NCI-H526 (cell line): ENCODE results near the gene NUP88.

Source experiments
- DNase-seq, 2 experiments: peaks; one replicate each; lab custom pipeline; 2025; lab: John Stamatoyannopoulos, UW

Gene NUP88

DNA sequence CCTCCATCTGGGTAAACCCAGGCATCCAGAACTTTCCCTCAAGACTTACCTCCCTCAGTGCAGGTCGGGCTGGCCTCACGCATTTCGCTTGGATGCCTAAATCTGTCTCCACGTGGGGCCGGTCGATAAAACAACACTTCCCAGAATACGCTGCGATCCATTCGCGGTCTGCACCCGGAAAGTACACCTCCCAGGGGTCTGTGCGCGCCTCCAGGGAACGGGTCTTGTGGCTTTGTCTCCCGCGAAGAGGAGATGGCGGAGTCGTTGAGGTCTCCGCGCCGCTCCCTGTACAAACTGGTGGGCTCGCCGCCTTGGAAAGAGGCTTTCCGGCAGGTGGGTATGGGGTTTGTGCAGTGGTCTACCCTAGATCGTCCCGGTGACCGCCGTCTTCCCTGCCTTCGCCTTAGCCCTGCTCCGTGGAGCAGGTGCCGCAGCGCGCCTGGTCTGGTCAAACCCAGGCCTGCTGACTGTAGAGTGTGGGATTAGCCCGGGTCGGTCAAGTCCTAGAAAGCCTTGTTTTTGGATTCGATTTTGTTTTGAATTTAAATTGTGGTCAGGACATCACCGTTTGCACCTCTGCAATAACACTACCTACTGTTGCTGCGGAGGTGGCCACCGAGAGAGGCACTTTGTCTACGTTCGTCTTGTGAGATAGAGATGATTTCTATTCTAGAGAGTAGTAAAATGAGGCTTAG, 644 bp upstream of the NUP88 start, which contains the start of gene RPAIN:
TSS of gene RPAIN (plus strand) at position 224 of the 695 bp plus-strand sequence. CDS start at position 253, 29 bp downstream.
- DNase-seq: peak; percentile 85 to 90

DNA sequence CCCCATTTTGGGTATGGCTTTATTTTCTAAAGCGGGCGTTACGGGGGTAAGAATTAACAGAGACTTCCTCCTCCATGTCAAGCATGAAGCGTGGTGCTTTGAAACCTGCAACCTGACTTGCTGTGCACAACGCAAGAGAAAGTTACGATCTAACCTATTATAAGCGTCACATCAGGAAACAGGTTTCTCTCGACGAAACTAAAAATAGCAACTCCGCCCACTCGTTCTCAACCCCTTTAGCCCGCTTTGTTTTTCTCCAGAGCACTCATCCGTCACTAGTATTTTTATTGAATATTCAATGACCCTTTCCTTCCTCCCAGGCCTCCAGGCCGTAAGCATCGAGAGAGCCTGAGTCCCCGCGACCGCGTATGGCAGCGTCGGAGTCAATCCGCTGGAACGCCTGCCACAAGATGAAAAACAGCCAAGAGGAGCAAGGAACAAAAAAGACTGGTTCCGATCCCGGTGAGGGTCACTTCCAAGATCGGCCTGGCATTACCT, 555 bp downstream of the NUP88 start:
- peak; percentile 45 to 56 for DNase-seq

DNA sequence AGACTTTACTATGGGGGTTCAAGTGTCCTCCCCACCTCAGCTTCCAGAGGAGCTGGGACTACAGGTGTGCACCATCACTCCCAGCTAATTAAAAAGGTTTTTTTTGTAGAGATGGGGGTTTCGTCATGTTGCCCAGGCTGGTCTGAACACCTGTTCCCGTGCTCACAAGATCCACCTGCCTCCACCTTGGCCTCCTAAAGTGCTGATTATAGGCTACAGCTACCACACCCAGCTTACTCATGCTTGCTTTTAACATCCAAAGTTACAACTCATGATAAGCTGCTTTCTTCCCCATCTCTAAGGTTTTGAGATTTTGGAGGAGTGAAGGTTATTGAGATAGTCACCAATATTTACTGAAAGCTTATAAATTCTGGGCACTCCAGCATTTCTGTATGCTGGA, 2.6 kb downstream of the NUP88 start:
- no peak for DNase-seq

DNA sequence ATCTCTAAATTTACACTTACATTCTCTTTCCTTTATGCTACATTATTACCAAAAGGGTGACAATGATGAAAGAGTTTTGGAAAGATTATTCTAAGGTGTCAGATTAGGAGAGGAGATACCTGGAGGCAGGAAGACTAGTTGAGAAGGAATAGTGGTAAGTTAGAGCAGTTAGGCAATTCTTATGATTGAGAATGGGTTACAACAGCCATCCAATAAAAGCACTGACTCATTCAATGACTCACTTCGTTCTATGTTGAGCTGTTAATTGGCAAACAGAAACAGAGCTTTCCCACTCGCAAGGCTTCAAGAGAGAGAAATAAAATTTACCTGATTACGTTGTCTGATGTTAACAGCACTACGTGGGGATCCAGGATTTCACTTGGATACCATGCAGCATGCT, 5.8 kb downstream of the NUP88 start:
- DNase-seq: no peak

DNA sequence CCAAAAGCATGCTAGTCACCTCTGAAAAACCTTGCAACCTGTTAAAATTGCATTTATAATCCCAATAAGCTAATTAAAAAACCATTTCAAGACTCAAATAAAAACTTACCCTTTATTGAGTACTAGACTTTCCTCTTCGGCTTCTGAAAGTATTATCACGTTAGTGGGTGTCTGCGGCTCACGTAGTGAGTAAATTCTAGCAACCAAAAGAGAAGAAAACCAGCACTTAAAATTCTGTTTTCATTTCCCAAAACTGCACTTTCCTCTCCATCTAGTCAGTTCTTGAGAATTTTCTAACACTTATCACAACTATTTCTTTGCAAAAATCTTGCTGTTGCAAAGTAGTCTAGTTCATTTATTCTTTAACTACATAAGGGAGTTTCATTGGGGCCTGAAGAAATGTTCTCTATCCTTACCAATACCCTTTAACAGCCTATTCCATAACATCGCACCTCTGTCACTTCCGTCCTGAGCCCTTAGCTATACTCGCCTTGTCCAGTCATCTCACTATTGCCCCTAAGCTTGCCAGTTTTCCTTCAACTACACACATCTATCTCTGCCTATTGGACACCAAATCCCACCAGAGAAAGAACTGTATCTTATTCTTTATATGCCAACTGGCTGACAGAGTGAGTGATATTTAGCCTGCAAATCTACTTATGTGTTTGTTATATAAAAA, 8.7 kb downstream of the NUP88 start:
- DNase-seq: no peak

DNA sequence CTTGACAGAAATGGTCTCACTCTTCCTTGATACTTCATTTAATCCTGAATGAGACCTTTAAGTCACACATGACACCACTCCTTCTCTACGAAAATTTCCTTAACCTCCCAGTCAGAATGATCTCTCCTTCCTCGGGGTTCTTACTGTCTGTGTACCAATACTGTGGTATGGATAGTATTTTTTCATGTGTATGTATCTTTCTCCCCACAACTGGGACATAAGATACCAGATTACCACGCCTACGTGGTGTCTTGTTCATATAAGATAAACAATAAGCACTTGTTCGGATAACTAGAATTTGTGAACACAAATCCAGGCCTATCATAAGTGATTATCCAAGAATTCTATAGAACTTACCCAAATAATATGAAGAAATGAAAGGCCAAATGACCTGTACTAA, 11.3 kb downstream of the NUP88 start:
- DNase-seq: no peak

DNA sequence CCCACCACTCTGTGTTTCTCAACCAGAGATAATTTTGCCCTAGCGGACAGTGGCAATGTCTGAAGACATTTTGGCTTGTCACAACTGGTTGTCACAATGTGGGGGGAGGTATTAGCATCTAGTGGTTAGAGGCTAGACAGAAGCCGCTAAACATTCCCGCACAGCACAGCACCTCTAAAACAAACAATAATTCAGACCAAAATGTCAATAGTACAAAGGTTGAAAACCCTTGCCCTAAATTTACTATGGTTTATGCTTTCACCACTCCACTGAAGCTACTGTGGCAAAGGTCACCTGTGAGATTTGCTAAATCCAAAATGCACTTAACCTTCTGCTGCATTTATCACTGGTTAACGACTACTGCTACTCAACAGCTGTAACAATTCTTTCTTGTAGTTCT, 14.1 kb downstream of the NUP88 start:
- no peak for DNase-seq

DNA sequence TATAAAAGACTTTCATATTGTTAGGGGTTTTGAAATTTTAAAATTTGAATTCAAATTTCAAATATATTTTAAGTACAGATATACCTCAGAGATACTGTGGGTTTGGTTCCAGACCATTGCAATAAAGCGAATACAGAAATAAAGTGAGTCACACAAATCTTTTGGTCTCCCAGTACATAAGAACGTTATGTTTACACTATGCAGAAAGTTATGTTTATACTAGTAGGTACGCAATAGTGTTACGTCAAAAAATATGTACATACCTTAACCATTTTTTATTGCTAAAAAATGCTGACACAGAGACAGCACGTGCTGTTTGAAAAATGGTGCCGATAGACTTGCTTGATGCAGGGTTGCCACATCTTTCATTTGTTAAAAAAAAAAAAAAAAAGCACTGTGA, 19.7 kb downstream of the NUP88 start:
- DNase-seq: no peak

DNA sequence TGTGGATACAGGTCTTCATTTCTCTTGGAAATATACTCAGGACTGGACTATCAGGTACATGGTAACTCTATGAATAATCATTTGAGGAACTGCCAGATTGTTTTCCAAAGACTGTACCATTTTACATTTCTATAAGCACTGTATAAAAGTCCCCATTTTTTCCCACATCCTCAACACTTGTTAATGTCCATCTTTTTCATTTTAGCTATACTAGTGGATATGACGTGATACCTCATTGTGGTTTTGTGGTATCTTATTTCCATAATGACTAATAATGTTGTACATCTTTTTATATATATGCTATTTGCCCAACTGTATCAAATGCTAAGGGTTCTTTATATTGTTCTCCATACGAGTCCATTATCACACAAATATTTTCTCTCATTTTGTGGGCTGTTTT, 22.9 kb downstream of the NUP88 start:
- no peak for DNase-seq

DNA sequence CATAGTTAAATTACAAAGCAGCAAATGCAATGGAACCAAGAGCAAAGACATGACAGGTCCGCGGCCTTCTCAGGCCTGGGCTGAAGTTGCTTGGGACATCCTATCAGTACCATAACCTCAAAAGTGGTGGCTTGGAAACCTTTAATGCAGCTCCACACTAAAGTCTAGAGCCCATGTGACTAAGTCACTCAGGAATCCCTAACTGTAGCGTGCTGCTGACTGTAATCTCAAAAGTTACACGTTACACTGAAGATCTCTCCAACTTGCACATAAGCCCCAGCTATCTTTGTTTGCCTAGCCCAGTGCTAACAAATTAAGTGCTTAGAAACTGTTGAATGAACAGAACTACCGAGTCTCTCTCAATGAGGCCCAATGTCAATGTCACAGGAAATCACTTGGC, 27.8 kb downstream of the NUP88 start:
- no peak for DNase-seq

DNA sequence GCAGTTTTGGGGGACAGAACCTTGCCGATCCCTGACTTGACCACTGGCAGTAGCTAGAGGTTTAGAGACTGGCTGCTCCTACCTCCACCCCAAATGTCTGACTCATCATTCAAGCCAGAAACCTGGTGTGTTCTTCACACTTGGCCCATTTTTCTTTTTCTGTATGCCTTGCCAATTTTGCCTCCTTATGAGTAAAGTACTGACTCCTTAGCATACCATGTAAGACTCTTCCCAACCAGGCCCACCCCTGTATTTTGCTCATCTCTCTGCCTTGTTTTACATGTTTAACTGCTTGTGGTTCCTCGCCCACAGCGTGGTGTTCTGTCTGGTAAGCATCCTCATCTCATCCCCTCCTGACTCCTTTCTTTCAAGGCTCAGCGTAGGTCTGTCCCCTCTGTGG, 37.9 kb downstream of the NUP88 start:
- DNase-seq: no peak

DNA sequence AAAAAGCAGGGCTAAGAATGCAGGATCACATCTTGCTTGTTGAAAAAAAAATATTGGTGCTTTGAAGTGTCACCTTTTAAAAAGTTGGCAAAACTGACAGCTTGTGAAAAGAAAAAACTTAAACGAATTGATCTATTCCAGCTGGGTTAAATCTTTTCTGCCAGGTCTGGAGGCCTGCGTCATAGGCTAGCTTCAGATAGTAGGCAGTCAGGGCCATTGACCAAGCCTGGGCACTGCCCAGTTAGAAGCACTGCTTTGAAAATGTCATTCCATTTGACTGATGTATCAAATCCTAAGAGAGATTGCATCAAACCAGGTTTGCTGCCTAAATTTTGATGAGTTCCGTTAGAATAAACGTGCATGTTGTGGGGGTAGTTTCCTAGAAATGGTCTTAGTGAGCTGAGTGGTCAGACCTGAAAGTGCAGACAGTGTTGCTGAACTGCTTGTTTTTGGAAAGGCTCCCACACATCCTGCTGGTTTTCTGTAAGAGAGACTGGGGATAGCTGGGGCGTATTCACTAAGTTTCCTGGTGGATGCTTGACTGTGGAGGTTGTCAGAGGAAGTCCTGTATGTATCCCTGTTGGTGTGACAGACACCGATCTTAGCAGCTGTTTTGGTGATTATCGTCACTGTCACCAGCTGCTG, 38.8 kb downstream of the NUP88 start:
- no peak for DNase-seq

DNA sequence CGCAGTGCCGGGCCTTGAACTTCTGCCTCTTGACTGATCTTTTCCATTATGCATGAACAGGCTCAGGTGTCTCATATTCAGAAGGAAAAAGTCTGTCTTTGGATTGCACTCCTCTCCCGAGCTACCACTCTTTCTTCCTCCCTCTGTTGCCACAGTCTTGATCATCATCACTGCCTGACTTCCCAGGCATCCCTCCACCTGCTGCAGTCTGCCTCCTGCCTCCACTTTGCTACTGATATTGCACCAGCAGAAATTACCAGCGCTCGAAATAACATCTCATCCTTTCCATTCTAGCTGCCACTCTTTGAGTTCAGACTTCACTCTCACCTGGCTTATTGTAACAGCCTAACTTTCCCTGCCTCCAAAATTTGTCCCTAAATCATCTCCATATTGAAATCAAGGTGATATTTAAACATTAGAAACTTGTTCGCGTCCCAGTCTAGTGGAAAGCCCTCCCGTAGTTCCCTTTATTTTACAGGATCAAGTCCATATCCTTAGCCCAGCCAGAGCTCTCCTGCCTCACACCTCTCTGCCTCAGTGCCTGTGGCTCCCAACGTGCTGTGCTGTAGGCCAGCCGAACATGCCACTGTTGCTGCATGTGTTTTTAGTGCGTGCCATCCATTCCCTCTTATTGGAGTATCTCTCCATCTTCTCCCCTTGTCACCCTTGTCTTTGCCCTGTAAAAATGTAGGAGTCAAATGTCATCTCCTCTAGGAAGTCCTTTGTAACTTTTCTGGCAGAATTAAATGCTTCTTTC, 39.9 kb downstream of the NUP88 start:
- no peak for DNase-seq

DNA sequence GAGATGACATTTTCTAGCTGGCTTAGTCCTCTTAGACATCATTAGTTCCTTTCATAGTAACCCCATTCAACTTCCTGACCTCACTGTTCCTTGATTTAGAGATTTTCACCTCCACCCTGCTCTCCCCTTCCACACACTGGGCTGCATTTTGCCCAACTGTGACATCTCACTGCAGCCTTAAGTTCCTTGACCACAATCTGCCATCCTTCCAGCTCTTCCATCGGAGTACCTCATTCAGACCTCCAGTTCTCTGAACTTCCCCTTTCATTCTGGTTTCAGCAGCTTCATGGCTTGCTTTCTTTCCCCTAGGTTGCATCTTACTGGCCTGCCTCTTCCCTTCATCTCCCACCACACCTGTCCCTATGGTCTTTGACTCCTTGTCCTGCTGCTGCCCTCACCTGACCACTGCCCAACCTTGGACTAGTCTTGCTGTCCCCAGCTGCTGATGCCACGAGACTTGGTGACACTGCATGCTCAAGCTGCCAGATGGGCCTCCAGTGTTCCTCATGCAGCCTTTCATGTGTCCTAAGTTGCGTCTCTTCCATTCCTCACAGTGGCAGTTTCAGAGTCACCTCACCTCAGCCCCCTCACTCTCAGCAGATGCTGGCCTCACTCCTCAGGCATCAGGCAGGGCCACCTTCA, 40.8 kb downstream of the NUP88 start:
- no peak for DNase-seq

DNA sequence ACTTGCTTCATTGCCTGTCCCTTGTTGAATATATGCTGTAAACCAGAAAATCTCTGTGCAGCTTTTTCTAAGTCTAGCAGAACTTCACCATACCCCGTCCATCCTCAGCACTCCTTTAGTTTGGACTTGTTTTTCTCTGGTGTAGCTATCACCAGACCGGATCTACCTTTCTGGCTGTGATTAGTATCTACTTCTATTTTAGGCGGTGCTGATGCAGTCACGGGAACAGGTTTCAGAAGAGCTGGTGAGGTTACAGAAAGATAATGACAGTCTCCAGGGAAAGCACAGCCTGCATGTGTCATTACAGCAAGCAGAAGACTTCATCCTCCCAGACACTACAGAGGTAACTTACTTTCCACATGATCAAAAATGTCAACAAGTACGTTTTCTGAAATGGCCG, 46.4 kb downstream of the NUP88 start:
- DNase-seq: no peak

DNA sequence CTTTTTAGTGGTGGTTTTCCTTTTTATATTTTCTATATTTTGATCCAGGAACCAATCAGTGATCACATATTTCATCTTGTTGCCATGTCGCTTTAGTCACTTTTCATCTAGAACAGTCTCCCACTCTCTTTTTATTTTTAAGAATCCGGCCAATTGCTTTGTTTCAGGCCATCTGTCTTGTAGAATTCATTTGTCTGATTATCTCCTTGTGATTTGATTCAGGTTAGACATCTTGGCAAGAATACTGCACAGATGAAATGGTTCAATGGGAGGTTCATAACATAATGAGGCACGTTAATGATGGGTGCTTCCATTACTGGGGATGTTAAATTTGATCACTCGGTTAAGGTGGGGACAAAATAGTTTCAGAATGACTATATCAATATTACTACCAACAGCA, 49.1 kb downstream of the NUP88 start:
- no peak for DNase-seq

DNA sequence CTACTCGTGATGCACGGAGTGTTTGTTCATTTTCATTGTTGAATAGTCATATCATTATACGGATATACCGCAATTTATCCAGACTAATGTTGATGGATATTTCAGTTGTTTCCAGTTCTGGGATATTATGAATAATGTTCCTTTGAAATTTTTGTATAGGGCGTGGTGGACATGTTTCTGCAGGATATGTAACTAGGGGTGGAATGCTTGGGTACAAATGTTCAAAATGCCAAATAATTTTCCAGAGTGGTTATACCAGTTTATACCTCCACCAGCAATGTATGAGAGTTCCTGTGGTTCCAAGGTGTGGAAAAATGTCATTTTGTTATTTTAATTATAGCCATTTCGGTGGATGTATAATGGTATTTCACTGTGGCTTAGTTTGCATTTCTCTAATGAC, 53.6 kb downstream of the NUP88 start:
- DNase-seq: no peak

DNA sequence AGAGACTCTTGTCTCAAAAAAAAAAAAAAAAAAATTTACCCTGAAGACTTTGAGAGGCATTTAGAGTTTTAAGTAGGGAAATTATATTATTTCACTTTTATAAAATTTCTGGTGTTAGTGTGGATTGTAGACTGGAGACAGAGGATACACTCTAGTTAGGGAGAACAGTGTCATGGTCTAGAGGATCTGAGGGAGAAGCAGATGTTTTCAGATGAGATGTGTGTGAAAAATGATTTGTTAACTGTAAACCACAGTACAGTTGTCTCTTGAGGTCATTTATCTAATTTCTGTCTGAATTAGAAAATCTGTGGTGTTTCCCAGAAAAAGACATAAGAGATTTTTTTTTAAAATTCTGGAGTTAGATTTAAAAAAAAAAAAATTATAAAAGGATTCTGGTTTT, 54.8 kb downstream of the NUP88 start:
- no peak for DNase-seq

DNA sequence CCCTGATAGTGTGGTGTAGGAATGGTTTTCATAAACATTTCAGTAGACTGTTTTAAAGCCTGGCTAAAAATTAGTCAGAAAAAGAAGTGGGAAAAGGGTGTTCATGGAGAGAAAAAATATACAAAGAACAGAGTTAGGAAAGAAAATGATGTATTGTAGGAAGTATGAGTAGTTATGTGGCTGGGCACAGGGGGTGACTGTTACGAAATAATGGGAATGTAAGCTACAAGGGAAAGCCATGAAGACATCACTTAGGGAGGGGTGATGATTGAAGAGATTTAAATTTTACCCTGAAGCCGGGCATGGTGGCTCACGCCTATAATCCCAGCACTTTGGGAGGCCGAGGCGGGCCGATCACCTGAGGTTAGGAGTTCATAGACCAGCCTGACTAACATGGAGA, 55.3 kb downstream of the NUP88 start:
- no peak for DNase-seq

DNA sequence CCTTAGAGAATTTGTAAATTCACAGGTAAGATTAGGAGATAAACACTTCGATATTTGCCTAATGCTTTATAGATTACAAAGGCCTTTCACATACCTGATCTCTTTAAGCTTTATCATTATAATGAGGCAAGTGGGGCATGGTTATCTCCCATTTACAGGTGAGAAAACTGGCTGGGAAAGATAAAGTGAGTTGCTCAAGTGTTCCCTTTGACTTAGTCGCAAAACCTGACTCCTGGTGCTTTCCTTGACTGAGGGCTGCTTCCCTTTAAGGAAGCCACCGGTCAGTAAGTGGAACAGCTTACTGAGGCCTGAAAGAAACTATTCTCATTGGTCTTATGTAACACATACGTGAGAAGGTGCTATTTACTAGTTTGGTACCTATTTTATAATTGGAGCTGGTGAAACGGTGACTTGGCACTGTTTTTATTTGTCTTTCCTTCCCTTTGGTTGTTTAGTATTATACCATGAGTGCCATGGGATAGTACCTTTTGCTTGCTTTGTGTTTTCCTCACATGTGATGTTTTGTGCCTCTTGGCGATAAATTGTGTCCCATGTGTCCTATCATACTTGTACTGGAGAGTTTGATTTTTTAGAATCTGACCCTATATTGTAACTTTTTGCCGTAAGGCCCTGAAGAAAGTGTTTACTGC, 57.2 kb downstream of the NUP88 start:
- no peak for DNase-seq

DNA sequence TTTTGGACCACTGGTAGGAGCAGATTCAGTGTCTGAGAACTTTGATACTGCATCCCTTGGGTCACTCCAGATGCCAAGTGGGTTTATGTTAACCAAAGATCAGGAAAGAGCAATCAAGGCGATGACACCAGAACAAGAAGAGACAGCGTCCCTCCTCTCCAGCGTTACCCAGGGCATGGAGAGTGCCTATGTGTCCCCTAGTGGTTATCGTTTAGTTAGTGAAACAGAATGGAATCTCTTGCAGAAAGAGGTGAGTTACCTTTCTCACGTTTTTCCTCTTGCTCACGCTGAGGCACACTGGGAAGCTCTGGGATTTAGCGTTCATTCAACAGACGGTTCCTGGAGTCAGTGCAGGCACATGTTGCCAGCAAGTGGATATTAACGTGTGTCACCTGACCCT, 58.0 kb downstream of the NUP88 start:
- DNase-seq: no peak
